SK-N-SH (cell line): ENCODE data around the gene SCN8A. TPM values are rescaled to one million over a fixed set of nuclear protein-coding genes. Genes with fewer than 3 reads are reported as not detected.

Experiments used
- CTCF ChIA-PET: fragments of 300-600, 350-600 bp; formaldehyde crosslinking; extraction: SDS; loops from one replicate; lab custom pipeline; 2021; lab: Yijun Ruan, JAX
- POLR2A ChIA-PET: fragments of 350-600 bp; sonication (Branson Sonifier 250); formaldehyde crosslinking; extraction: SDS; loops from one replicate; lab custom pipeline; 2020; ENCODE audit warnings: antibody characterized with exemption, inconsistent platforms; lab: Yijun Ruan, JAX
- DNase-seq: peaks from one replicate; pipeline ENCODE4 v3.0.0; 2012
- H2AFZ ChIP-seq: fragments of 200-600 bp; sonication (generic); 2 replicates; pipeline ENCODE4 v1.8.1; 2016; ENCODE audit warnings: antibody characterized with exemption, mild to moderate bottlenecking, low read depth
- H3F3A ChIP-seq: fragments of 200-600 bp; sonication (generic); replicated peaks from 2 replicates; pipeline ENCODE3; 2016; ENCODE audit warnings: antibody characterized with exemption, mild to moderate bottlenecking; ENCODE audit not compliant: insufficient read depth
- H3K27ac ChIP-seq, 2 experiments: fragments of 200-500 bp in 1 of 2; fragments of 200-600 bp in 1 of 2; sonication (Bioruptor generic) in 1 of 2; sonication (generic), shearing (Covaris generic) in 1 of 2; 2 replicates each; pipeline versions ENCODE4 v1.5.1 to v1.6.1; 2014 to 2016; ENCODE audit warnings: low read depth in 2 of 2, inconsistent platforms in 1 of 2, low read length in 1 of 2, mild to moderate bottlenecking in 1 of 2, mixed read lengths in 1 of 2
- H3K27me3 ChIP-seq: fragments of 200-600 bp; sonication (generic), shearing (Covaris generic); 2 replicates; pipeline ENCODE4 v1.6.1; 2016; ENCODE audit warnings: mixed run types; ENCODE audit not compliant: insufficient read depth
- H3K36me3 ChIP-seq, 2 experiments: fragments of 200-500 bp in 1 of 2; fragments of 200-600 bp in 1 of 2; sonication (Bioruptor generic) in 1 of 2; sonication (generic) in 1 of 2; replicated peaks in 1 of 2; 2 replicates each; pipeline versions ENCODE3 to v1.5.1; 2014 to 2016; ENCODE audit warnings: low read length in 1 of 2, mild to moderate bottlenecking in 1 of 2; ENCODE audit not compliant: insufficient read depth in 2 of 2, control insufficient read depth in 1 of 2
- H3K4me1 ChIP-seq, 2 experiments: fragments of 200-500 bp in 1 of 2; fragments of 200-600 bp in 1 of 2; sonication (Bioruptor generic) in 1 of 2; sonication (generic), shearing (Covaris generic) in 1 of 2; 2 replicates each; pipeline versions ENCODE4 v1.5.1 to v1.6.1; 2014 to 2016; ENCODE audit warnings: low read depth in 1 of 2, low read length in 1 of 2, mixed run types in 1 of 2; ENCODE audit not compliant: insufficient read depth in 2 of 2, control insufficient read depth in 1 of 2
- H3K4me2 ChIP-seq: fragments of 200-600 bp; sonication (generic), shearing (Covaris generic); 2 replicates; pipeline ENCODE4 v1.6.1; 2017; ENCODE audit warnings: mixed run types
- H3K4me3 ChIP-seq, 2 experiments: fragments of 200-500 bp in 1 of 2; fragments of 200-600 bp in 1 of 2; sonication (Bioruptor generic) in 1 of 2; sonication (generic), shearing (Covaris generic) in 1 of 2; 2 replicates each; pipeline versions ENCODE4 v1.5.1 to v1.8.1; 2014 to 2016; ENCODE audit warnings: low read depth in 2 of 2, inconsistent platforms in 1 of 2, low read length in 1 of 2, mild to moderate bottlenecking in 1 of 2, mixed read lengths in 1 of 2, moderate library complexity in 1 of 2
- H3K79me2 ChIP-seq: fragments of 200-600 bp; sonication (generic); 2 replicates; pipeline ENCODE4 v1.8.1; 2017; ENCODE audit warnings: mild to moderate bottlenecking; ENCODE audit not compliant: insufficient read depth
- H3K9ac ChIP-seq: fragments of 200-600 bp; sonication (generic); 2 replicates; pipeline ENCODE4 v1.6.1; 2017; ENCODE audit warnings: mixed run types
- H3K9me2 ChIP-seq: fragments of 200-600 bp; sonication (generic); 2 replicates; pipeline ENCODE4 v1.6.1; 2017; ENCODE audit warnings: mixed run types
- H3K9me3 ChIP-seq: fragments of 200-600 bp; sonication (generic); 2 replicates; pipeline ENCODE4 v1.6.1; 2017; ENCODE audit warnings: mixed run types, mild to moderate bottlenecking, moderate library complexity
- H4K20me1 ChIP-seq: fragments of 200-600 bp; sonication (generic); 2 replicates; pipeline ENCODE4 v1.6.1; 2017; ENCODE audit warnings: mild to moderate bottlenecking, mixed run types; ENCODE audit not compliant: insufficient read depth
- CHD2 ChIP-seq: fragments of 150-350 bp; IDR thresholded peaks from 2 replicates; pipeline ENCODE4 v1.6.1; 2018; ENCODE audit warnings: low read length; ENCODE audit not compliant: partially characterized antibody
- EZH2phosphoT487 ChIP-seq: fragments of 200-600 bp; sonication (generic); IDR thresholded peaks from 2 replicates; pipeline ENCODE4 v1.6.1; 2017; ENCODE audit warnings: low read depth, mixed run types, mild to moderate bottlenecking, antibody characterized with exemption, moderate library complexity, borderline replicate concordance
- FOSL2 ChIP-seq: IDR thresholded peaks from 2 replicates; pipeline ENCODE4 v1.4.0; 2012; ENCODE audit warnings: low read depth, mild to moderate bottlenecking, moderate library complexity, borderline replicate concordance
- FOXJ3 ChIP-seq: sonication (generic); formaldehyde crosslinking; IDR thresholded peaks from 2 replicates; pipeline ENCODE4 v1.5.1; 2020; ENCODE audit warnings: mild to moderate bottlenecking, missing genetic modification reagents
- FOXM1 ChIP-seq: IDR thresholded peaks from 2 replicates; pipeline ENCODE4 v1.4.0; 2012; ENCODE audit warnings: low read depth, mild to moderate bottlenecking
- IRF3 ChIP-seq: fragments of 150-350 bp; IDR thresholded peaks from 2 replicates; pipeline ENCODE4 v1.6.1; 2016; ENCODE audit warnings: mild to moderate bottlenecking, low read depth, low read length
- JUND ChIP-seq: IDR thresholded peaks from 2 replicates; pipeline ENCODE4 v1.4.0; 2012
- MXI1 ChIP-seq: IDR thresholded peaks from 2 replicates; pipeline ENCODE4 v1.6.1; 2012; ENCODE audit warnings: mild to moderate bottlenecking, low read depth, low read length, improper control_type of control experiment
- NRF1 ChIP-seq: IDR thresholded peaks from 2 replicates; pipeline ENCODE4 v1.6.1; 2012; ENCODE audit warnings: low read depth, mild to moderate bottlenecking, low read length
- POLR2AphosphoS5 ChIP-seq: IDR thresholded peaks from 2 replicates; pipeline ENCODE4 v1.6.1; 2012; ENCODE audit warnings: low read depth, low read length
- RCOR1 ChIP-seq: fragments of 150-350 bp; IDR thresholded peaks from 2 replicates; pipeline ENCODE4 v1.6.1; 2017; ENCODE audit warnings: antibody characterized with exemption, low read length
- RFX5 ChIP-seq: IDR thresholded peaks from 2 replicates; pipeline ENCODE4 v1.6.1; 2012; ENCODE audit warnings: mild to moderate bottlenecking, improper control_type of control experiment, low read length
- RXRA ChIP-seq: IDR thresholded peaks from 2 replicates; pipeline ENCODE4 v1.4.0; 2012; ENCODE audit warnings: low read depth, mild to moderate bottlenecking, borderline replicate concordance
- TCF12 ChIP-seq: IDR thresholded peaks from 2 replicates; pipeline ENCODE4 v1.4.0; 2012
- TEAD4 ChIP-seq: IDR thresholded peaks from 2 replicates; pipeline ENCODE4 v1.4.0; 2012; ENCODE audit warnings: mild to moderate bottlenecking, borderline replicate concordance; ENCODE audit not compliant: insufficient read depth
- WGBS: methylation state at CpG from one replicate; pipeline ENCODE4 v1.1.6; 2017; ENCODE audit warnings: low lambda C conversion rate; 5-methylcytosine and 5-hydroxymethylcytosine counted together
- polyA plus RNA-seq, 3 experiments: library from polyadenylated mRNA; depleted of rRNA; stranded (reverse); fragments of >200 nt; gene quantifications; 2 replicates each; pipeline ENCODE4 v1.2.3, GENCODE V29; 2012
- TF ChIP-seq, protein P1 (sequence below): IDR thresholded peaks from 2 replicates; pipeline ENCODE4 v1.4.0; 2012; ENCODE audit warnings: low read depth
- TF ChIP-seq, protein P2 (sequence below): IDR thresholded peaks from 2 replicates; pipeline ENCODE4 v1.4.0; 2012; ENCODE audit warnings: low read depth, borderline replicate concordance

The SCN8A gene
- polyA plus RNA-seq, 1 of the 3 experiments (the other 2 are of a cell fraction): 7.1 TPM

- H3K4me3 ChIP-seq: no peak overlapping the region
- POLR2A ChIA-PET: no interaction called here
- H3K9me2 ChIP-seq: no peaks in the 10 kb centered on the region
- no peaks in the 10 kb centered on the region for H4K20me1 ChIP-seq
- no peak overlapping the region for H2AFZ ChIP-seq
- no peak for DNase-seq
- 48% methylated on average over 3 of the region's 6 CpGs for WGBS
- H3K9ac ChIP-seq: no peak overlapping the region
- no peaks in the 10 kb centered on the region for H3K9me3 ChIP-seq
- H3K4me2 ChIP-seq: no peak overlapping the region
- H3K27ac ChIP-seq: no peak overlapping the region
- no peaks in the 10 kb centered on the region for H3K79me2 ChIP-seq
- peaks cover 0 to 65% of the 10 kb centered on the region in 2 experiments; a peak in 2 of 4 replicates for H3K4me1 ChIP-seq
- no peaks in the 10 kb centered on the region for H3F3A ChIP-seq
- H3K36me3 ChIP-seq: no peaks in the 10 kb centered on the region
- TF ChIP-seq RXRA (no peak), CHD2 (no peak), FOSL2 (no peak), TCF12 (no peak), POLR2AphosphoS5 (no peak), MXI1 (no peak), JUND (no peak), RFX5 (no peak), FOXM1 (no peak), TEAD4 (no peak), FOXJ3 (CRISPR knock-in tag) (no peak), EZH2phosphoT487 (no peak), IRF3 (no peak)
- TF ChIP-seq, protein P1, sequence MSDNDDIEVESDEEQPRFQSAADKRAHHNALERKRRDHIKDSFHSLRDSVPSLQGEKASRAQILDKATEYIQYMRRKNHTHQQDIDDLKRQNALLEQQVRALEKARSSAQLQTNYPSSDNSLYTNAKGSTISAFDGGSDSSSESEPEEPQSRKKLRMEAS: no peak
- TF ChIP-seq, protein P2, sequence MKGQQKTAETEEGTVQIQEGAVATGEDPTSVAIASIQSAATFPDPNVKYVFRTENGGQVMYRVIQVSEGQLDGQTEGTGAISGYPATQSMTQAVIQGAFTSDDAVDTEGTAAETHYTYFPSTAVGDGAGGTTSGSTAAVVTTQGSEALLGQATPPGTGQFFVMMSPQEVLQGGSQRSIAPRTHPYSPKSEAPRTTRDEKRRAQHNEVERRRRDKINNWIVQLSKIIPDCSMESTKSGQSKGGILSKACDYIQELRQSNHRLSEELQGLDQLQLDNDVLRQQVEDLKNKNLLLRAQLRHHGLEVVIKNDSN: no peak
- H3K27me3 ChIP-seq: peaks cover 15% of the 10 kb centered on the region; the same call in 1 of the 2 replicates
- CTCF ChIA-PET: interaction anchor here (1.0 to 2.6 kb wide), 7 partner anchors 17 to 420 kb away, joined by 3 to 12 read pairs (median 4); no protein-coding TSS in a partner anchor
Observed at GRCh38 chr12:51840966-51841365, 249.9 kb downstream of the SCN8A start.

- Histone ChIP-seq H3K4me3 (no peak overlapping the region), H2AFZ (no peak overlapping the region), H3K4me1 (peaks cover 0 to 68% of the 10 kb centered on the region in 2 experiments; a peak in 2 of 4 replicates), H3K9me3 (no peaks in the 10 kb centered on the region), H3K9ac (no peak overlapping the region), H3K79me2 (no peaks in the 10 kb centered on the region), H3K4me2 (no peak overlapping the region), H3K27ac (no peak overlapping the region), H3K36me3 (no peaks in the 10 kb centered on the region), H3F3A (no peaks in the 10 kb centered on the region), H4K20me1 (no peaks in the 10 kb centered on the region), H3K9me2 (no peaks in the 10 kb centered on the region), H3K27me3 (peaks cover 15% of the 10 kb centered on the region; the same call in 1 of the 2 replicates)
- TF ChIP-seq RCOR1: no peak
- TF ChIP-seq FOXM1: no peak
- TF ChIP-seq NRF1: no peak
- ChIA-PET CTCF (interaction anchor here (1.1 to 2.6 kb wide), 5 partner anchors 18 to 421 kb away, joined by 3 to 12 read pairs (median 9); no protein-coding TSS in a partner anchor), POLR2A (no interaction called here)
- no peak for DNase-seq
- WGBS: 60% methylated on average over 6 of the region's 6 CpGs
Observed at GRCh38 chr12:51841727-51842126, 250.7 kb downstream of the SCN8A start.
